Smooth muscle cell of trachea (primary cell): ENCODE data around the gene RBM15. TPM values are rescaled to one million over a fixed set of nuclear protein-coding genes. Genes with fewer than 3 reads are reported as not detected.

Experiments
- total RNA-seq: library from RNA; depleted of rRNA; stranded (reverse); fragments of >200 nt; gene quantifications from 2 replicates; pipeline ENCODE4 v1.2.1, GENCODE V29; 2014

Gene RBM15
- total RNA-seq = 28.8 and 34.2 TPM in 2 replicates

GRCh38 chr1:110338886-110339406 lies at the start of gene RBM15:
RBM15 (plus strand) TSS chr1:110339377; CDS start chr1:110339406, 29 bp downstream.

GRCh38 chr1:110390692-110391245 lies 51.6 kb downstream of the RBM15 start, which contains the start of gene SLC16A4:
SLC16A4 (minus strand) TSS chr1:110391026; CDS start chr1:110389323, 1,703 bp downstream.

Other genes with a start within 250 kb of the RBM15 start
- gene UBL4B, start 226.9 kb upstream of the RBM15 start, total RNA-seq = under 0.01 TPM in 1 of 2 replicates, not detected in the other
- 0.29 and 0.33 TPM in 2 replicates for gene SLC6A17, start 188.9 kb upstream of the RBM15 start, total RNA-seq
- gene KCNC4, start 129.1 kb upstream of the RBM15 start, total RNA-seq = 2.6 and 8.6 TPM in 2 replicates
- gene SLC16A4, start 51.6 kb downstream of the RBM15 start, total RNA-seq = 44.7 and 53.7 TPM in 2 replicates
- 45.5 and 75.8 TPM in 2 replicates for gene LAMTOR5, start 68.3 kb downstream of the RBM15 start, total RNA-seq
- not detected in 2 replicates for gene PROK1, start 111.8 kb downstream of the RBM15 start, total RNA-seq
- gene KCNA10, start 179.8 kb downstream of the RBM15 start, total RNA-seq = not detected in 2 replicates